ENCODE data around the gene KDM2A.

GRCh38 chr11:67282876-67283371, 163.9 kb downstream of the KDM2A start:
- TF ChIP-seq, protein P1, sequence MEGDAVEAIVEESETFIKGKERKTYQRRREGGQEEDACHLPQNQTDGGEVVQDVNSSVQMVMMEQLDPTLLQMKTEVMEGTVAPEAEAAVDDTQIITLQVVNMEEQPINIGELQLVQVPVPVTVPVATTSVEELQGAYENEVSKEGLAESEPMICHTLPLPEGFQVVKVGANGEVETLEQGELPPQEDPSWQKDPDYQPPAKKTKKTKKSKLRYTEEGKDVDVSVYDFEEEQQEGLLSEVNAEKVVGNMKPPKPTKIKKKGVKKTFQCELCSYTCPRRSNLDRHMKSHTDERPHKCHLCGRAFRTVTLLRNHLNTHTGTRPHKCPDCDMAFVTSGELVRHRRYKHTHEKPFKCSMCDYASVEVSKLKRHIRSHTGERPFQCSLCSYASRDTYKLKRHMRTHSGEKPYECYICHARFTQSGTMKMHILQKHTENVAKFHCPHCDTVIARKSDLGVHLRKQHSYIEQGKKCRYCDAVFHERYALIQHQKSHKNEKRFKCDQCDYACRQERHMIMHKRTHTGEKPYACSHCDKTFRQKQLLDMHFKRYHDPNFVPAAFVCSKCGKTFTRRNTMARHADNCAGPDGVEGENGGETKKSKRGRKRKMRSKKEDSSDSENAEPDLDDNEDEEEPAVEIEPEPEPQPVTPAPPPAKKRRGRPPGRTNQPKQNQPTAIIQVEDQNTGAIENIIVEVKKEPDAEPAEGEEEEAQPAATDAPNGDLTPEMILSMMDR (IDR thresholded peaks at IDR 0.05), result no peak
- TF ChIP-seq EP300 (IDR thresholded peaks at IDR 0.05) (no peak), POLR2A (IDR thresholded peaks at IDR 0.05) (no peak)
